ENCODE measurements around the gene EXPH5.

DNA sequence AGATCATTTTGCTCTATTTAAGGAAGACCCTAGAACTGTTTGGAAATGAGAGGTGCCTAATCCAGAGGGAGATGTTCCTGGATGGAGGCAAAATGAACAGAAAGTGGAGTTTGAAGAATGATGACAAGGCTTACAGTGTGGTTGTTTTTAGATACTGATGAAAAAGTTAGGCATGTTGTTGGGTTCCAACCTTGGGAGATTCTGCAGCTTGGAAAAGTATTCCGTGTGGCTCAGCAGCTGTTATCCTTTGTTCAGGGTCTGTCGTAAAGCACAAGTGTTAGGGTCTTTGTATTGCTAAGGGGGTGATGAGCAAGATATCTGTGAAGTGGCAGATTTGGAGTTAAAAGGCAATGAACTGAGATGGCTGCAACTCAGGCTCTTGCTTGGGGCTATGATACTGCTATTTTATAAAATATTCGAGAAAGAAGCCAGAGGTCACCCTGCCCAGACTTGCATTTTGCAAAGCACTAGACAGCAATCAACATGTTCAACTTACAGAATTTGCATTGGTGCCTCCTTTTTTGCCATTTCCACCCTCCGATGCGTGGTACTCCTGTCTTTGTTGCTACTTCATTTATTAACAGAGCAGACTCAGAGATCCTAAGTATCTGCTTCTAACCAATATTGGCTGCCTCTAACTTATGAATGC, 50.1 kb downstream of the EXPH5 start:
- TF ChIP-seq CTCF (IDR thresholded peaks at IDR 0.05) (no peak), ZFX (IDR thresholded peaks at IDR 0.05; ENCODE audit: borderline replicate concordance) (no peak)

Data from 22Rv1 (cell line).